Ishikawa (cell line): Measurements from ENCODE around the gene ELMO1.
A peak's percentile ranks its signal among the peaks of the same experiment; 100 is the strongest.

Experiments used
- CEBPB ChIP-seq: IDR thresholded peaks from 2 replicates; pipeline ENCODE4 v1.6.1; 2012
- CREB1 ChIP-seq: IDR thresholded peaks from 2 replicates; pipeline ENCODE4 v1.6.1; 2012; ENCODE audit warnings: low read depth
- EGR1 ChIP-seq: IDR thresholded peaks from 2 replicates; pipeline ENCODE4 v1.6.1; 2012
- EP300 ChIP-seq: IDR thresholded peaks from 2 replicates; pipeline ENCODE4 v1.6.1; 2012; ENCODE audit warnings: borderline replicate concordance
- FOXM1 ChIP-seq: IDR thresholded peaks from 2 replicates; pipeline ENCODE4 v1.6.1; 2012; ENCODE audit warnings: low read depth, borderline replicate concordance
- MAX ChIP-seq: IDR thresholded peaks from 2 replicates; pipeline ENCODE4 v1.6.1; 2012
- NFIC ChIP-seq: IDR thresholded peaks from 2 replicates; pipeline ENCODE4 v1.6.1; 2012
- RAD21 ChIP-seq: IDR thresholded peaks from 2 replicates; pipeline ENCODE4 v1.6.1; 2012; ENCODE audit warnings: low read depth
- REST ChIP-seq: IDR thresholded peaks from 2 replicates; pipeline ENCODE4 v1.6.1; 2012; ENCODE audit warnings: low read depth, mild to moderate bottlenecking
- TAF1 ChIP-seq: IDR thresholded peaks from 2 replicates; pipeline ENCODE4 v1.6.1; 2012; ENCODE audit warnings: low read depth, mild to moderate bottlenecking
- TCF12 ChIP-seq: IDR thresholded peaks from 2 replicates; pipeline ENCODE4 v1.6.1; 2012; ENCODE audit warnings: low read depth
- TEAD4 ChIP-seq: IDR thresholded peaks from 2 replicates; pipeline ENCODE4 v1.6.1; 2012
- YY1 ChIP-seq: IDR thresholded peaks from 2 replicates; pipeline ENCODE4 v1.6.1; 2012; ENCODE audit warnings: low read depth
- ZBTB7A ChIP-seq: IDR thresholded peaks from 2 replicates; pipeline ENCODE4 v1.6.1; 2012; ENCODE audit warnings: low read depth
- TF ChIP-seq, protein P1 (sequence below): IDR thresholded peaks from 2 replicates; pipeline ENCODE4 v1.6.1; 2012

The ELMO1 gene

DNA sequence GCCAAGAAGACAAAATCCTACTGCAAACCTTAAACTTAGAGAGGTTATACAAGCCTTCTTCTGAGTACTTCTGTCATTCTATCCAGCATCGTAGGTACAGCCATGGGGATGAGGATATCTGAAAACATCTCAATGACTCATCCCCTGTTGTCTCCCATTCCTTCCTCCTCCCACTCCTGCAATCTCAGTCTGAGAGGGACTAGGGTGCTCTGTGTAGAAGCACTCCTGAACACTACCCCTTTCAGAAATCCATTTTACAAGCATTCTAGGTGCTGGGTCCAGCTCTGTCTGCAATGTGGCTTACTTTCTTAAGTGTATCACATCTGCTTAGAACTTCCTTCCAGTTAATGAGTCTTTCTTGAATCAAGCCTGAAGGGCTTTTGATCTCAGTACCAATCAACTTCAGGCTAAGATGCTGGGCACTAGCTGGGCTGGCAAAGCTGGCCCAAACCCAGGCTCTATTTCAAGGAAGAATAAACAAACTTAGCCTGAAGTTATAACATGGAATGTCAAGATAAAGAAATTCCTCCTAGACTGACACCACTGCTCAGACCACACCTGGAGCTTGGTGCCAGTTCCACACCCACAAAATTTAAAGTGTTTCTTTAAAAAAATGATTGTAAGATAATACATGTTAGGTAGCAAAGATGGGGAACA, 454.1 kb downstream of the ELMO1 start:
- TF ChIP-seq ZBTB7A (no peak), REST (no peak), CEBPB (no peak)

DNA sequence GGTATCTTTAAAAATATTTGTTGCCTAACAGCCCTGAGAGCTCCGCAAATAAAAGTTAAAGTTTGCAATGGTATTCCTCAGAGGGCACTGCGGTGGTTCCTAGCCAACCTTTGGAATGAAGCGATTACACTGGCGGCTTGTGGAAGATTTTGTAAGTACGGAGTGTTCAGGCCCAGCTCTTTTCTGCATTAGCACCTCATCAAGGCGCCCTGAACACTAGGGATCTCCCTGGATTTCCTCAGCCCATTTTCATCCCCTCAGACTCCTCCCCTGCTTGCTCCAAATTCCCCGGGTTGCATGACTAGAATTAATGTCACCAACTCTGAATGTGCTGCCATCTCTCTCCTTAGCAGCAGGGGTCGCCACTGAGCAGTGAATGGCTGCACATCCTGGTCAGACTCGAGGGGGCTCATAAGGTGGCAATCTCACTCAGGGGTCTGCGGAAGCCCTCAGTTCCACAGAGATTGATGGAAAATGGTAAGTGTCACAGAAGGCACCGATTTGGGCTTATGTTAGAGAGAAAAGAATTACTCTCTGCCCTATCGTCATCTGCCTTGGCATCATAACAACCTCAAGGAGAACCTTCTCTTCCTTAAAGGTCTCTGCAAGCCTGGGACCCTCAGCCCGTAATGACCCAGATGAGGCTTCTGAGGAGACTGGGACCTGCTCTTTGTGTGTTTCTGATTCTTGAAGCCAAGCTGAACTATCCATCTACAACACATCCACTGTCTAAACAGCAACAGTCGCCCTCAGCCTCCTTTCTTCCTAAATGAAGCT, 461.5 kb downstream of the ELMO1 start:
- TF ChIP-seq TCF12 = no peak
- no peak for TF ChIP-seq ZBTB7A
- no peak for TF ChIP-seq TAF1
- TF ChIP-seq MAX = no peak
- no peak for TF ChIP-seq NFIC
- TF ChIP-seq RAD21 = peak; percentile 79
- no peak for TF ChIP-seq CEBPB
- TF ChIP-seq TEAD4 = peak; percentile 10; the same call in 1 of the 2 replicates
- no peak for TF ChIP-seq REST
- 0 out of 2 replicates have a peak, but pooled peaks have one; percentile 45 for TF ChIP-seq YY1
- no peak for TF ChIP-seq EP300
- no peak for TF ChIP-seq CREB1
- no peak for TF ChIP-seq FOXM1
- TF ChIP-seq EGR1 = no peak
- TF ChIP-seq, protein P1, sequence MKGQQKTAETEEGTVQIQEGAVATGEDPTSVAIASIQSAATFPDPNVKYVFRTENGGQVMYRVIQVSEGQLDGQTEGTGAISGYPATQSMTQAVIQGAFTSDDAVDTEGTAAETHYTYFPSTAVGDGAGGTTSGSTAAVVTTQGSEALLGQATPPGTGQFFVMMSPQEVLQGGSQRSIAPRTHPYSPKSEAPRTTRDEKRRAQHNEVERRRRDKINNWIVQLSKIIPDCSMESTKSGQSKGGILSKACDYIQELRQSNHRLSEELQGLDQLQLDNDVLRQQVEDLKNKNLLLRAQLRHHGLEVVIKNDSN = no peak

GRCh38 chr7:36986511-36986933, 462.1 kb downstream of the ELMO1 start:
- TF ChIP-seq TCF12 (no peak), TAF1 (no peak), TEAD4 (peak; percentile 57; the same call in 1 of the 2 replicates)

DNA sequence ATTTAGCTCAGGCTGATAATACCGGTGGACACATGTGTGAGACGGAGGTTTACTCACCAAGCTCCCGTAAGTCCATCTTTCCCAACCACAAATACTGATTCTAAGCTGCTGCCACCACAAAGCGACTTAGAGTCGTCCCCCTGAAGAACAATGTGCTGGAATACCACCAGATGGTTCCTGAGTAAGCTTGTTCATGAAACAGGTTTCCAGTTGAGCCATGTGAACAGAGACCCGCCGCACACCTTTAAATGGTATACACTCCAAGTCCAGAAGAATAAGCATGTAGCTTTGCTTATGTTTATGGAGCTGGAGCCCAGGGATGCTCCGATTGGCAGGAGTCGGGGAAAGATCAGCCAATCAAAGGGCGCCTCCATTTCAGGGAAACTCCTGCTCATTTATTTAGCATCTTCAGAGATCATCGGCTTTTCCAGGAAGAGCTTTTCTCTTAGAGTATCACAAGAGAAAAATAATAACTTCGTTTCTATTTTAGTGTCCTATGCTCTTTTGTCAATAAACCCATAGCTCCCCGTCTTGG, 462.7 kb downstream of the ELMO1 start:
- no peak for TF ChIP-seq YY1
- no peak for TF ChIP-seq TAF1
- no peak for TF ChIP-seq MAX
- no peak for TF ChIP-seq FOXM1
- no peak for TF ChIP-seq TEAD4
- TF ChIP-seq EGR1 = no peak
- TF ChIP-seq CEBPB = no peak
- TF ChIP-seq, protein P1 = no peak
- TF ChIP-seq ZBTB7A = no peak
- no peak for TF ChIP-seq NFIC
- no peak for TF ChIP-seq EP300
- TF ChIP-seq REST = no peak
- no peak for TF ChIP-seq CREB1
- no peak for TF ChIP-seq RAD21
- no peak for TF ChIP-seq TCF12
